GM18909 (cell line): ENCODE results near the gene DMAP1.

Experiments used
- ATAC-seq: cut with Tn5 transposase; IDR thresholded peaks from one replicate; pipeline ENCODE4 v1.9.1; 2021; ENCODE audit warnings: mild to moderate bottlenecking; ENCODE audit not compliant: unreplicated experiment, poor library complexity

Gene DMAP1

GRCh38 chr1:44225761-44226160 is 12.5 kb downstream of the DMAP1 start:
- ATAC-seq: no peak

- no peak for ATAC-seq
Observed at GRCh38 chr1:44227211-44227610, 13.9 kb downstream of the DMAP1 start.

- no peak for ATAC-seq
Observed at GRCh38 chr1:44228218-44228617, 14.9 kb downstream of the DMAP1 start.

- ATAC-seq: no peak
Observed at GRCh38 chr1:44229435-44230167, 16.3 kb downstream of the DMAP1 start.

GRCh38 chr1:44230796-44231195 is 17.5 kb downstream of the DMAP1 start:
- ATAC-seq: no peak

- no peak for ATAC-seq
Observed at GRCh38 chr1:44233593-44233992, 20.3 kb downstream of the DMAP1 start.

- ATAC-seq: no peak
Observed at GRCh38 chr1:44235808-44236207, 22.5 kb downstream of the DMAP1 start.

- ATAC-seq: no peak
Observed at GRCh38 chr1:44236490-44237272, 23.4 kb downstream of the DMAP1 start.

- no peak for ATAC-seq
Observed at GRCh38 chr1:44237721-44238457, 24.6 kb downstream of the DMAP1 start.

- no peak for ATAC-seq
Observed at GRCh38 chr1:44238660-44239059, 25.4 kb downstream of the DMAP1 start.

GRCh38 chr1:44239331-44239960 is 26.2 kb downstream of the DMAP1 start:
- no peak for ATAC-seq

GRCh38 chr1:44239961-44240371 is 26.7 kb downstream of the DMAP1 start:
- no peak for ATAC-seq

- ATAC-seq: no peak
Observed at GRCh38 chr1:44240802-44241671, 27.8 kb downstream of the DMAP1 start.

GRCh38 chr1:44242746-44243145 is 29.5 kb downstream of the DMAP1 start:
- ATAC-seq: no peak

- no peak for ATAC-seq
Observed at GRCh38 chr1:44243782-44244495, 30.7 kb downstream of the DMAP1 start.

- no peak for ATAC-seq
Observed at GRCh38 chr1:44244986-44245385, 31.7 kb downstream of the DMAP1 start.

GRCh38 chr1:44246806-44247205 is 33.5 kb downstream of the DMAP1 start:
- ATAC-seq: no peak

- no peak for ATAC-seq
Observed at GRCh38 chr1:44249543-44249942, 36.3 kb downstream of the DMAP1 start.
